GM12878 (cell line): ENCODE measurements around the gene RRAS. TPM values are rescaled to one million over a fixed set of nuclear protein-coding genes. Genes with fewer than 3 reads are reported as not detected.
A peak's percentile ranks its signal among the peaks of the same experiment; 100 is the strongest.

Experiments used
- RBBP5 ChIP-seq: fragments of 200-600 bp; sonication (generic); conservative IDR thresholded peaks from 2 replicates; pipeline ENCODE4 v1.6.1; 2016
- SMAD1 ChIP-seq: fragments of 450-650 bp; IDR thresholded peaks from 2 replicates; pipeline ENCODE4 v1.6.1; 2018; ENCODE audit warnings: mild to moderate bottlenecking, low read depth; ENCODE audit not compliant: partially characterized antibody
- STAT3 ChIP-seq: IDR thresholded peaks from 2 replicates; pipeline ENCODE4 v1.6.1; 2011; ENCODE audit warnings: low read depth, low read length, improper control_type of control experiment
- polyA plus RNA-seq, 11 experiments: library from polyadenylated mRNA; depleted of rRNA in 4 of 11; unstranded in 6 of 11; stranded (reverse) in 5 of 11; fragments of >200 nt; fragmentation: Nextera tagmentation in 4 of 11; fragmentation: Illumina TruSeq in 1 of 11; extraction: Ambion mirVana in 4 of 11; extraction: Trizol in 1 of 11; gene quantifications; 1 replicate in 1 of 11; 2 replicates in 10 of 11; pipeline versions ENCODE4 v1.2.1 to v1.2.3, GENCODE V29; 2011 to 2016; ENCODE audit warnings: inconsistent platforms in 2 of 11, missing spikeins in 2 of 11, low read depth in 1 of 11
- total RNA-seq, 4 experiments: library from RNA; depleted of rRNA in 3 of 4; stranded (reverse); fragments of >200 nt in 3 of 4; fragmentation: Illumina TruSeq in 1 of 4; extraction: Trizol in 1 of 4; gene quantifications; 2 replicates each; pipeline versions ENCODE4 v1.2.1 to v1.2.3, GENCODE V29; 2013 to 2021
- TF ChIP-seq, protein P1 (sequence below): IDR thresholded peaks from 2 replicates; pipeline ENCODE4 v1.6.1; 2011; ENCODE audit warnings: borderline replicate concordance, low read depth, mild to moderate bottlenecking, moderate library complexity, low read length; ENCODE audit not compliant: insufficient read depth, poor library complexity, severe bottlenecking
- TF ChIP-seq, protein P2 (sequence below): IDR thresholded peaks from 2 replicates; pipeline ENCODE4 v1.6.1; 2011; ENCODE audit warnings: low read depth, low read length, improper control_type of control experiment, borderline replicate concordance
- TF ChIP-seq, protein P3 (sequence below): fragments of 450-650 bp; IDR thresholded peaks from 2 replicates; pipeline ENCODE4 v1.6.1; 2016; ENCODE audit warnings: mild to moderate bottlenecking, moderate library complexity, borderline replicate concordance
- TF ChIP-seq, protein P4 (sequence below): fragments of 450-650 bp; IDR thresholded peaks from 2 replicates; pipeline ENCODE4 v1.6.1; 2017; ENCODE audit warnings: mild to moderate bottlenecking, low read depth, inconsistent platforms; ENCODE audit not compliant: poor library complexity, severe bottlenecking
- TF ChIP-seq, protein P5 (sequence below): IDR thresholded peaks from 2 replicates; pipeline ENCODE4 v1.6.1; 2012; ENCODE audit warnings: low read length, inconsistent platforms
- TF ChIP-seq, protein P6 (sequence below): fragments of 450-650 bp; IDR thresholded peaks from 2 replicates; pipeline ENCODE4 v1.6.1; 2018; ENCODE audit warnings: borderline replicate concordance, mild to moderate bottlenecking; ENCODE audit not compliant: partially characterized antibody

RRAS gene
- total and polyA plus RNA-seq, 10 of the 15 experiments (the other 5 are each of a cell fraction or from before 2014, with no cell fraction given): 0.24 to 5.8 (median 1.8) TPM

DNA sequence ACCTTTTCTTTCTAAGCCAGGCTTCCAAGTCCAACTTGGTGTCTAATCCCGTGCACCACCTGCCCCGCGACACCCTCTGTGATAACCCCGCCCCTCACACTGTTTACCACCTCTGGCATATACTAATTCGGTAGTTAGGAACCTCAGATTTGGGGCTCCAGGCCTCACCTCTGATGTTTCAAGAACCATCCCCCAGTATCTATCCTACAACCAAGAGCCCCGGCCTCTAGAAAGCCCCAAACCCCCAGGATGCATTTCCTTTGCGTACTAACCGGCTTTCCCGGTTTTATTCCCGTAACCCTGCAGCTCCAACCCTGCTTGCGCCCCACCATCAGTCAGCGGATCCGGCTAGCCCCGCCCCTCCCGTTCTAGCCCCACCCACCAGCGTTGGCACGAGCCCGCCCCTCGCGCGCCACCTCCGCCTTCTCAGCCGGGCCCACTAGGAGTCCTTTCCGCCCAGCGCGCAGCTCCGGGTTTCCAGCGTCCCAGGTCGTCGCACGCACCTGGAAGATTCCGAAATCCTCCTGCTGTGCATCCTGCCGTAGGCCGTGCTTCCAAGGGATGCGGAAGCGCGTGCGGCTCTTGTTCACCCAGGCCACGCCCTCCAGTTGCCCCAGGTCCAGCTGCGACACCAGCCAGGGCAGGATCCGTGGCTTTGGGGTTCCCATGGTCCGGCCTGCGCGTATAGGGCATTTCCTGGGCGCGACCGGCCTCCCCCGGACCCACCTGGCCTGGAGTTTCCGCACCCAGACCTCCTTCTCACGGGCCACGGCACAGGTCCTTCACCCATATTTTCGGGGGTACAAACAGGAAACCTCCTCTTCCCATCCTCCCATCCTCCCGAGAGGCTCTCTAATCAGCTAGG, 24.5 kb upstream of the RRAS start (continued):
- TF ChIP-seq RBBP5 (no peak), STAT3 (no peak), SMAD1 (no peak)
- TF ChIP-seq, protein P1, sequence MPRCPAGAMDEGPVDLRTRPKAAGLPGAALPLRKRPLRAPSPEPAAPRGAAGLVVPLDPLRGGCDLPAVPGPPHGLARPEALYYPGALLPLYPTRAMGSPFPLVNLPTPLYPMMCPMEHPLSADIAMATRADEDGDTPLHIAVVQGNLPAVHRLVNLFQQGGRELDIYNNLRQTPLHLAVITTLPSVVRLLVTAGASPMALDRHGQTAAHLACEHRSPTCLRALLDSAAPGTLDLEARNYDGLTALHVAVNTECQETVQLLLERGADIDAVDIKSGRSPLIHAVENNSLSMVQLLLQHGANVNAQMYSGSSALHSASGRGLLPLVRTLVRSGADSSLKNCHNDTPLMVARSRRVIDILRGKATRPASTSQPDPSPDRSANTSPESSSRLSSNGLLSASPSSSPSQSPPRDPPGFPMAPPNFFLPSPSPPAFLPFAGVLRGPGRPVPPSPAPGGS: peak; percentile 13
- TF ChIP-seq, protein P2, sequence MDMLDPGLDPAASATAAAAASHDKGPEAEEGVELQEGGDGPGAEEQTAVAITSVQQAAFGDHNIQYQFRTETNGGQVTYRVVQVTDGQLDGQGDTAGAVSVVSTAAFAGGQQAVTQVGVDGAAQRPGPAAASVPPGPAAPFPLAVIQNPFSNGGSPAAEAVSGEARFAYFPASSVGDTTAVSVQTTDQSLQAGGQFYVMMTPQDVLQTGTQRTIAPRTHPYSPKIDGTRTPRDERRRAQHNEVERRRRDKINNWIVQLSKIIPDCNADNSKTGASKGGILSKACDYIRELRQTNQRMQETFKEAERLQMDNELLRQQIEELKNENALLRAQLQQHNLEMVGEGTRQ: no peak
- TF ChIP-seq, protein P3, sequence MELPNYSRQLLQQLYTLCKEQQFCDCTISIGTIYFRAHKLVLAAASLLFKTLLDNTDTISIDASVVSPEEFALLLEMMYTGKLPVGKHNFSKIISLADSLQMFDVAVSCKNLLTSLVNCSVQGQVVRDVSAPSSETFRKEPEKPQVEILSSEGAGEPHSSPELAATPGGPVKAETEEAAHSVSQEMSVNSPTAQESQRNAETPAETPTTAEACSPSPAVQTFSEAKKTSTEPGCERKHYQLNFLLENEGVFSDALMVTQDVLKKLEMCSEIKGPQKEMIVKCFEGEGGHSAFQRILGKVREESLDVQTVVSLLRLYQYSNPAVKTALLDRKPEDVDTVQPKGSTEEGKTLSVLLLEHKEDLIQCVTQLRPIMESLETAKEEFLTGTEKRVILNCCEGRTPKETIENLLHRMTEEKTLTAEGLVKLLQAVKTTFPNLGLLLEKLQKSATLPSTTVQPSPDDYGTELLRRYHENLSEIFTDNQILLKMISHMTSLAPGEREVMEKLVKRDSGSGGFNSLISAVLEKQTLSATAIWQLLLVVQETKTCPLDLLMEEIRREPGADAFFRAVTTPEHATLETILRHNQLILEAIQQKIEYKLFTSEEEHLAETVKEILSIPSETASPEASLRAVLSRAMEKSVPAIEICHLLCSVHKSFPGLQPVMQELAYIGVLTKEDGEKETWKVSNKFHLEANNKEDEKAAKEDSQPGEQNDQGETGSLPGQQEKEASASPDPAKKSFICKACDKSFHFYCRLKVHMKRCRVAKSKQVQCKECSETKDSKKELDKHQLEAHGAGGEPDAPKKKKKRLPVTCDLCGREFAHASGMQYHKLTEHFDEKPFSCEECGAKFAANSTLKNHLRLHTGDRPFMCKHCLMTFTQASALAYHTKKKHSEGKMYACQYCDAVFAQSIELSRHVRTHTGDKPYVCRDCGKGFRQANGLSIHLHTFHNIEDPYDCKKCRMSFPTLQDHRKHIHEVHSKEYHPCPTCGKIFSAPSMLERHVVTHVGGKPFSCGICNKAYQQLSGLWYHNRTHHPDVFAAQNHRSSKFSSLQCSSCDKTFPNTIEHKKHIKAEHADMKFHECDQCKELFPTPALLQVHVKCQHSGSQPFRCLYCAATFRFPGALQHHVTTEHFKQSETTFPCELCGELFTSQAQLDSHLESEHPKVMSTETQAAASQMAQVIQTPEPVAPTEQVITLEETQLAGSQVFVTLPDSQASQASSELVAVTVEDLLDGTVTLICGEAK: no peak; the same call in 1 of the 2 replicates
- TF ChIP-seq, protein P4, sequence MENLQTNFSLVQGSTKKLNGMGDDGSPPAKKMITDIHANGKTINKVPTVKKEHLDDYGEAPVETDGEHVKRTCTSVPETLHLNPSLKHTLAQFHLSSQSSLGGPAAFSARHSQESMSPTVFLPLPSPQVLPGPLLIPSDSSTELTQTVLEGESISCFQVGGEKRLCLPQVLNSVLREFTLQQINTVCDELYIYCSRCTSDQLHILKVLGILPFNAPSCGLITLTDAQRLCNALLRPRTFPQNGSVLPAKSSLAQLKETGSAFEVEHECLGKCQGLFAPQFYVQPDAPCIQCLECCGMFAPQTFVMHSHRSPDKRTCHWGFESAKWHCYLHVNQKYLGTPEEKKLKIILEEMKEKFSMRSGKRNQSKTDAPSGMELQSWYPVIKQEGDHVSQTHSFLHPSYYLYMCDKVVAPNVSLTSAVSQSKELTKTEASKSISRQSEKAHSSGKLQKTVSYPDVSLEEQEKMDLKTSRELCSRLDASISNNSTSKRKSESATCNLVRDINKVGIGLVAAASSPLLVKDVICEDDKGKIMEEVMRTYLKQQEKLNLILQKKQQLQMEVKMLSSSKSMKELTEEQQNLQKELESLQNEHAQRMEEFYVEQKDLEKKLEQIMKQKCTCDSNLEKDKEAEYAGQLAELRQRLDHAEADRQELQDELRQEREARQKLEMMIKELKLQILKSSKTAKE: no peak
- TF ChIP-seq, protein P5, sequence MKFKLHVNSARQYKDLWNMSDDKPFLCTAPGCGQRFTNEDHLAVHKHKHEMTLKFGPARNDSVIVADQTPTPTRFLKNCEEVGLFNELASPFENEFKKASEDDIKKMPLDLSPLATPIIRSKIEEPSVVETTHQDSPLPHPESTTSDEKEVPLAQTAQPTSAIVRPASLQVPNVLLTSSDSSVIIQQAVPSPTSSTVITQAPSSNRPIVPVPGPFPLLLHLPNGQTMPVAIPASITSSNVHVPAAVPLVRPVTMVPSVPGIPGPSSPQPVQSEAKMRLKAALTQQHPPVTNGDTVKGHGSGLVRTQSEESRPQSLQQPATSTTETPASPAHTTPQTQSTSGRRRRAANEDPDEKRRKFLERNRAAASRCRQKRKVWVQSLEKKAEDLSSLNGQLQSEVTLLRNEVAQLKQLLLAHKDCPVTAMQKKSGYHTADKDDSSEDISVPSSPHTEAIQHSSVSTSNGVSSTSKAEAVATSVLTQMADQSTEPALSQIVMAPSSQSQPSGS: no peak
- TF ChIP-seq, protein P6, sequence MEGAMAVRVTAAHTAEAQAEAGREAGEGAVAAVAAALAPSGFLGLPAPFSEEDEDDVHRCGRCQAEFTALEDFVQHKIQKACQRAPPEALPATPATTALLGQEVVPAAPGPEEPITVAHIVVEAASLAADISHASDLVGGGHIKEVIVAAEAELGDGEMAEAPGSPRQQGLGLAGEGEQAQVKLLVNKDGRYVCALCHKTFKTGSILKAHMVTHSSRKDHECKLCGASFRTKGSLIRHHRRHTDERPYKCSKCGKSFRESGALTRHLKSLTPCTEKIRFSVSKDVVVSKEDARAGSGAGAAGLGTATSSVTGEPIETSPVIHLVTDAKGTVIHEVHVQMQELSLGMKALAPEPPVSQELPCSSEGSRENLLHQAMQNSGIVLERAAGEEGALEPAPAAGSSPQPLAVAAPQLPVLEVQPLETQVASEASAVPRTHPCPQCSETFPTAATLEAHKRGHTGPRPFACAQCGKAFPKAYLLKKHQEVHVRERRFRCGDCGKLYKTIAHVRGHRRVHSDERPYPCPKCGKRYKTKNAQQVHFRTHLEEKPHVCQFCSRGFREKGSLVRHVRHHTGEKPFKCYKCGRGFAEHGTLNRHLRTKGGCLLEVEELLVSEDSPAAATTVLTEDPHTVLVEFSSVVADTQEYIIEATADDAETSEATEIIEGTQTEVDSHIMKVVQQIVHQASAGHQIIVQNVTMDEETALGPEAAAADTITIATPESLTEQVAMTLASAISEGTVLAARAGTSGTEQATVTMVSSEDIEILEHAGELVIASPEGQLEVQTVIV: no peak
- TF ChIP-seq, all 136 proteins: peak for 27
